CD4-positive, alpha-beta T cell treated with Interleukin-10 for 1 hour (primary cell): ENCODE data around the gene SEPTIN8.

ENCODE experiments used
- DNase-seq: peaks from one replicate; pipeline ENCODE4 v3.0.0-alpha.2; 2020

The SEPTIN8 gene

DNA sequence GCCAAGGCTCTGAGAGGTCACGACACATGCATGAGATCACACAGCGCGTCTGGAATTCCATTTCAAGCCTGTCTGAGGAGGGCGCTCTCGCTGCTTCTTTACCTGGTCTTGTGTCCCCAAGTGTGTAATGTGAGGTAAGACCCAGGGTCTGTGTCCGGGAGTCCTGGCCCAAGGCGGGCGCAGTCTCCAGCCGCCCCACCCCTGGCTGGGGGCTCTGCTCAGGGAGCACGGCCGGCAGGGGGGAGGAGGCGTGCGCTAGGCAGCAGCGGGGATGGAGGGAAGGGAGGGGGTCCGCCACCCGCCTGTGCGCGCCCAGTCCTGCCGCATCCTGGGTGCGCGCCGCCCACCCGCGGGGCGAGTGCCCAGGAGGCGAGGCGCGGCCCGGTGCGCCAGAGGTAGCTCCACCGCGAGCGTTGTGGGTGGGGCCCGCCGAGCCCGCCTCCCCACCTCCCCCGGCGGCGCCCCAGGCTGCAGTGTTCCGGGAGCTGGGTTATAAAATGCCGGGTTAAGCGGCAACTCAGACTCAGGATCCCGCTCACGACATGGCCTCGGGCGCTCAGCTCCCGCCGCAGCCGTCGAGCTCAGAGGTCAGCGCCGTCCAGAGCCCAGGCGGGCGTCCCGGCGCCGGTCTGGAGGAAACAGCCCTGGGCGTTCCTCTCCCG lies 30.0 kb downstream of the SEPTIN8 start, which contains the start of gene CCNI2:
Gene CCNI2, plus strand, starts transcription at position 473 of the 662 bp plus-strand sequence. Its CDS starts 70 bp downstream, at position 543.
- peak; percentile 75 for DNase-seq

DNA sequence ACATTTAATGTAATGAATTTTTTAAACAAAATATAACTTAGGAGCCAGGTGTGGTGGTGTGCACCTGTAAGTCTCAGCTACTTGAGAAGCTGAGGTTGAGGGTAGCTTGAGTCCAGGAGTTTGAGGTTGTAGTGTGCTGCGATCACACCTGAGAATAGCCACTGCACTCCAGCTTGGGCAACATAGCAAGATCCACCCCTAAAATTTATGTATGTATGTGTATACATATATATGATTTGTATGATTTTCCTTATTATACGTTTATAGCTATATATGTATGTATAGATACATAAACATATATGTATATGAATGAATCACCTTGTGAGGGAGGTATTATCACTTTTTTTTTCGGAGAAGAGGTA lies 30.5 kb downstream of the SEPTIN8 start:
- no peak for DNase-seq

DNA sequence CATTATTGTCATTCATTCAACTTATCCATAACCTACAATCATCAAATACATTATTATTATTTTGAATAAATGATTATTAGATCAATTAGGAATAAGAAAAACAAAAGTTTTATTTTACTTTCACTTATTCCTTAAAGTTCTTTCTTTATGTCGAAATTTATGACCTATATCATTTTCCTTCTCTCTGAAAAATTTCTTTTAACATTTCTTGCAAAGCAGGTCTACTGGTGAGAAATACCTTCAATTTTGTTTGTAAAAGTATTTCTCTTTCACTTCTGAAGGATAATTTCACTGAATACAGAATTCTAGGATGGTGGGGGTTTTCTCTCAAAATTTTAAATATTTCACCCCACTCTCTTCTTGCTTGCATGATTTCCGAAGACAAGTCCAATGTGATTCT lies 32.4 kb downstream of the SEPTIN8 start:
- no peak for DNase-seq

DNA sequence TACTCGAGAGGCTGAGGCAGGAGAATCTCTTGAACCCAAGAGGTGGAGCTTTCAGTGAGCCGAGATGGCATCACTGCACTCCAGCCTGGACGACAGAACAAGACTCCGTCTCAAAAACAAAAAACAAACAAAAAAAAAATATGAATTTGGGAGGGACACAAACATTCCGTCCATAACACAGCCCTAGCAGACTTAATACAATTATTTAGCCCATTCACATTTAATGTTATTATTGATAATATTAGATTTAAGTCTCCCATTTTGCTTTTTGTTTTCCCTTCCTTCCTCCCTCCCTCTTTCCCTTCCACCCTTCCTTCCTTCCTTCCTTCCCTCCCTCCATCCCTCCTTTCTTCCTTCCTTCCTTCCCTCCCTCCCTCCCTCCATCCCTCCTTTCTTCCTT lies 34.4 kb downstream of the SEPTIN8 start:
- DNase-seq = no peak

DNA sequence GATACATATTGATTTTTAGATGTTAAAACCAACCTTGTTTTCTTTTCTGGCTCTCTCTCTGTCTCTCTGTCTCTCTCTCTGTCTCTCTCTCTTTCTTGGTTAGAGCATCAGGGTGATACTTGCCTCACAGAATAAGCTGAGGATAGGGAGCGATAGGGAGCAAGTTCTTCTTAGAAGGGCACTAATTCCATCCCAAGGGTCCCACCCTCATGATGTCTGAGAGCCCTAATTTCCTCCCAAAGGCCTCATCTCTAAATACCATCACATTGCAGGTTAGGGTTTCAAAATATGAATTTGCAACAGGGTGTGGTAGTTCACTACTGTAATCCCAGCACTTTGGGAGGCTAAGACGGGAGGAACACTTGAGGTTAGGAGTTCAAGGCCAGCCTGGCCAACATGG lies 34.9 kb downstream of the SEPTIN8 start:
- no peak for DNase-seq

DNA sequence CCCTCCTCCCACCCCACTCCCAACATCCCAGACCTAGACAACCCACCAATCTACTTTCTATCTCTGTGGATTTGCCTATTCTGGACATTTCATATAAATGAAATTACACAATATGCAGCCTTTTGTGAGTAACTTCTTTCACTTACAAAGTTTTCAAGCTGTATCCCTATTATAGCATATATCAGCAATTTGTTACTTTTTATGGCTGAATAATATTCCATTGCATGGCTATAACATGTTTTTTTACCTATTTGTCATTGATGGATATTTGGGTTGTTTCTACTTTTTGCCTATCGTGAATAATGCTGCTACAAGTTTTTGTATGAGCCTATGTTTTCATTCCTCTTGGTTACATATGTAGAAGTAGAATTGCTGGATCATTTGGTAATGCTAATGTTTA lies 37.8 kb downstream of the SEPTIN8 start:
- no peak for DNase-seq

DNA sequence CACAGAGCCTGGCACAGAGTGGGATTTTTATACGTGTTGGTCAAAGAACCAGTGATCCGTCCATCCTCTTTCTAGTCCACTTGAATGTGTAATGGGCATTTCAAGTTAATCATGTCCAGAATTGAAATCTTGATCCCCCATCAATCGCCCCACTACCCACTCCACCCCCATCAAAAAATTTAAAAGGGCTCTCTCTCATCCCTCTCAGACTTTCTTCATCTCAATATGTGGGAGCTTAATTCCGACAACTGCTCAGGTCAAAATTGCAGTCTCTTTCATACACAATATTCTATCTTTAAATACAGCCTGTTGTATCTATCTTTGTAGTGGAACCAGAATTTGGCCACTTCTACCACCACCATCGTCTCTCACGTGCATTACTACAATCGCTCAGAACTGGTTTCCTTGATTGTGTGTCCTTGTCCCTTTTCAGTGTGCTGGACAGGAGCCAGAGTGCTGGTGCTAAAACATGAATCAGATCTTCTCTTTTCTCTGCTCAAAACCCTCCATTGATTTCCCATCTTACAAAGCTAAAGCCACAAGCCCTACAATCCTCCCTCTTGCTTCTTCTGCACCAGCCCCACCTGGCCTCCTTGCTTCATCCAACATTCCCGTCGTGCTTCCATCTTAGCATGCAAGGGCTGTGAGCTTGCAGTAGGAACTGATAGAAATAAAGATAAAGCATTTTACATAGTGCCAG lies 38.9 kb downstream of the SEPTIN8 start:
- DNase-seq = no peak

DNA sequence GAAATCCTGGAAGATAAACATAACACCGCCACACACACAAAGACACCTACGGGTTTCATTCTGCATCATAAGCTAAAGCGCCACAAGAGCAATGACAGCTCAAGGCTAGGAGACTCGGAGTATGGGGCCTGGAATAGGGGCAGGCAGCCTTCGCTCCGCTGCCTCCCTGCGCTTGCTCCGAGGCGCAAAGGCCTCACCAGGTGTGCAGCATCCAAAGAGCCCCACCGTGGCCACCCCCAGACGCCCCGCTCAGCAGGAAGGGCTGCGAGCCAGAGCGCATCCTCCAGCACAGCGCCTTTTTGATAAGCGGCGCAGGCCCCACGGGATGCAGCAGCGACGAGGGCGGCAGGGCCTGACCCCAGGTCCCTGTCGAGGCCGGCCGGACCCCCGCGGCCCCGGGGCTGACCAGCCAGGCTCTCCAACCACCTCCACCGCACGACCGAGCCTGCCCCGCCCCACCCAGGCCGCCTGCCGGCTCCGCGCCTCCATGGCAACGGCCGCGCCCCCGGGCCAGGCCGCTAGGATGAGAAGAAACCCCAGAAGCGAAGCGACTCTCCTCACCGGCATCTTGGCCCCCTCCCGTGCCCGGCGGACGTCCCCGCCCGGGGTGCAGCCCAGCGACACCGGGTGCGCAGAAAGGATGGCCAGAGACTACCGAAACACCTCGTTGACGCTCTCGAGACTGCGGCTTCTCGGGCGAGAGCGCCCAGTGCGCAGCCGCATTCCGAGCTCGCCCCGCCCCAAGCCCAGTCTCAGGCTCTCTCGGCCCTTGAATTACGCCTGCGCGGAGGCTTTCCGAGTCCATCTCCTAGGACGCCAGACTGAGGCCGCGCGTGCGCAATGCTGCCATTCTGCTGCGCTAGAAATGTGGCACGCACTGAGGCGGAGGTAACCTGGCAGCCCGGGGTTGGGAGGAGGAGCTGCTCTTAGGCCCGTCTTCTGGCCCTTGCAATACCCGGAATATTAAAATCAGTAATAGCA lies 39.9 kb downstream of the SEPTIN8 start, which contains the start of gene KIF3A:
Gene KIF3A, minus strand, starts transcription at position 694 of the 981 bp plus-strand sequence. Its CDS starts 127 bp downstream, at position 567.
- peak; percentile 98 for DNase-seq

DNA sequence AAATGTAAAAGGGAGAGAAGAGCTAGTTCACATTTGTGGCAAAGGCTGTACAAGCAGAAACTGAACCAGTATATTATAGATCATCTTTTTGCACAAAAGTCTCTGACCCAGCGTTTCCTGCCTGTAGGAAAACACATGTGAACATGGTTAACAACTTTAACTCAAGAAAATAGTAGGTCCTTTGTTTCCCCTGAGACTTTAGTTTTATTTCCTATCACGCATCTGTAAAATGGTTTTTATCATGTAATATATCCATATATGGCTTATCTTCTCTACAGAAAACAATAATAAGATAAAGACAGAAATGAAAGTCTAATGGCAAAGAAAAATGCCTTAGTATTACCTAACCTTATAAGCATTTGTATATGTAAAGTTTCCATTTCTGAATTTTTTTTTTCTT lies 42.4 kb downstream of the SEPTIN8 start:
- DNase-seq = no peak

DNA sequence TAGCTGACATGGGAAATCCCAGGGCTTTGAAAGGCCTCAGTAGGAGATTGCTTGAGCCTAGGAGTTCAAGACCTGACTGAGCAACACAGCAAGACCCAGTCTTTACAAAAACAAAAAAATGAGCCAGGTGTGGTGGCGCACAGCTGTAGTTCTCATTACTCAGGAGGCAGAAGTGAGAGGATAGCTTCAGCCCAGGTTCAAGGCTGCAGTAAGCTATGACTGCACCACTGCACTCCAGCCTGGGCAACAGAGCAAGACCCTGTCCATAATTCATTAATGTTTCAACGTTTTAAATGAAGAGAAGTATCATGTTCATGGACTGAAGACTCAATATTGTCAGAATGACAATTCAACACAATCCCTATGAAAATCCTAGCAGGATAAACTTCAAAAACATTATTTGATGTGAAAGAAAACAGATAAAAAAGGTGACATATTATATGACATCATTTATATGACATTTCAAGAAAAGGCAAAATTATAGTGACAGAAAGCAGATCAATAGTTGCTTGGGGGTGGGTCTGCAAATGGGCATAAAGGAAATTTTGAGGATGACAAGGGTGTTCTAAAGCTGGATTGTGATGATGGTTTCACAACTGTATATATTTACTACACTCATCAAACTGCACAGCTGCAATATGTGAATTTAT lies 43.4 kb downstream of the SEPTIN8 start:
- no peak for DNase-seq

DNA sequence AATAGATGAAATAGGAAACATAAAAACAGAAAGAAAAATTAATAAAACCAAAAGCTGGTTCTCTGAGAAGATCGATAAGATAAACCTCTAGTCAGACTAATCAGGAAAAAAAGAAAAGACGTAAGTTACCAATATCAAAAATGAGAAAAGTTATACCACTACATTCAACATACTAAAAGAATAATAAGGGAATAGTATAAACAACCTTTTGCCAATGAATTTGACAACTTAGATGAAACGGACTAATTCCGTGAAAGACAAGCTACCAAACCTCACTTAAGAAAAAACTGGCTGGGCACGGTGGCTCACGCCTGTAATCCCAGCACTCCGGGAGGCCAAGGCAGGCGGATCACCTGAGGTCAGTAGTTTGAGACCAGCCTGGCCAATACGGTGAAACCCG lies 47.1 kb downstream of the SEPTIN8 start:
- no peak for DNase-seq

DNA sequence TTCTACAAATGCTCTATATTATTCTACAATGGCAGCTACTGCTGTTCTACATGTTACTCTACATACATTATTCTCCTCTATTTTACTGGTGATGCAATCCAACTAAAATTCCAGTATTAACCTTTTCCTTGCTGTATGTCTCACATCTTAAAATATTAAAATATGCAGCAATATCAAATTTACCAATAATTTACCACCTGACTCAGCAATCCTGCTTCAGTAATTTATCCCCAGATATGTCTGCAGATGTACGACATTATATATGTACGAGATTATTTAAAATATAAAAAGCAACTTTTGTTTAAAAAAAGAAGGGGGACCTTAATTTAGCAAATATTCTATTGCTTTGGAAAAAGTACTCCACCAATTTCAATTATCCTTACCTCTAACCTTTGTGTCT lies 51.3 kb downstream of the SEPTIN8 start:
- DNase-seq = no peak

DNA sequence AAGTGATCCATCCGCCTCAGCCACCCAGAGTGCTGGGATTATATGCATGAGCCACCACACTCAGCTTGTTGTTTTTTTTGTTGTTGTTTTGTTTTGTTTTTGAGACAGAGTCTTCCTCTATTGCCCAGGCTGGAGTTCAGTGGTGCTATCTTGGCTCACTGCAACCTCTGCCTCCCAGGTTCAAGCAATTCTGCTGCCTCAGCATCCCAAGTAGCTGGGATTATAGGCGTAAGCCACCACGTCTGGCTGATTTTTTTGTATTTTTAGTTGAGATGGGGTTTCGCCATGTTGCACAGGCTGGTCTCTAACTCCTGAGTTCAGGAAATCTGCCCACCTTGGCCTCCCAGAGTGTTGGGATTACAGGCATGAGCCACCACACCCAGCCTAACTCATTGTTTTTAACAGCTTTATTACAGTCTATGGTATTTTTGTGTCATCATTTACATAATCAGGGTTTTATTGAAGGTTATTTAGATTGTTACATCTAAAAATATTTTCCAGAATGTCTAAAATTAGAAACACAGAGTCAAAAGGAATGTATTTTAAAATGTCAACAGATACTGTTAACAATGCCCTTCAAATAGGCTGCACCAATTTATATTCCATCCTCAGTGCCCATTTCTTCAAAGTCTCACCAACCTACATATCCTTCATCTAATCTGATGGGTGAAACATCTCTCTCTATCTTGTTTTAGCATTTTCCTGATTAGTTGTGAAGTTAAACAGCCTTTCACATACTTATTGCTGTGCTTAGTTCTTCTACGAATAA lies 58.3 kb downstream of the SEPTIN8 start:
- DNase-seq = no peak

DNA sequence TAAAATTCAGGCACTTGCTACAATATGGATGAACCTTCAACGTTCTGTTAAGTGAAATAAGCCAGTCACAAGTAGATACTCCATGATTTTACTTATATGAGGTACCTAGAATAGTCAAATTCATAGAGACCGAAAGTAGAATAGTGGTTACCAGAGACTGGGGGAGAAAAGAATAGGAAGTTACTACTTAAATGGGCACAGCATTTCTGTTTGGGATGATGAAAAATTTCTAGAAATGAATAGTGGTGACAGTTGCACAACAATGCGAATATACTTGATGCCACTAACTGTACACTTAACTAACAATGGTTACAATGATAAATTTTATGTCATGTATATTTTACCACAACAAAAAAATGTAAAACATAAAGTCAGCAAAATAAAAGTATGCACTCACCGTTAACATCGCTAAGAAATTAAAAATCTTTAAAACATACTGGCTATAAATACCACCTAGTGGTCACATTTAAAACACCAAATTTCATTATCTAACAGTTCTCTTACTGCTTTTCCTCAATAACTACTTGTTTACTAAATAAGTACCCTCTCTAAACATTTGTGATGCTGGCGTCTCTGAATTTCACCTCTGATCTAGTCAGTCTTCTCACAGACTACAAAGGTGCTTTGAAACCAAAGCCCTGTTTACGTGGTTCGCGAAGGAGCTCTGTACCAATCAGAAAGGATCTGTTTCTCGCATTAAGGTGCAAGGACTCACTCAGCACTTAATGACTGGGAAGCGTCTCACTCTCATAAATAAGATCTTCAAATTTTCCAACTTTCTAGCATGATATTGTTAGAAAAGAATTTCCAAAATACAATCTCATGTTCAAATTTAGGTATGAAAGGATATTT lies 62.4 kb downstream of the SEPTIN8 start:
- DNase-seq = peak; percentile 24

DNA sequence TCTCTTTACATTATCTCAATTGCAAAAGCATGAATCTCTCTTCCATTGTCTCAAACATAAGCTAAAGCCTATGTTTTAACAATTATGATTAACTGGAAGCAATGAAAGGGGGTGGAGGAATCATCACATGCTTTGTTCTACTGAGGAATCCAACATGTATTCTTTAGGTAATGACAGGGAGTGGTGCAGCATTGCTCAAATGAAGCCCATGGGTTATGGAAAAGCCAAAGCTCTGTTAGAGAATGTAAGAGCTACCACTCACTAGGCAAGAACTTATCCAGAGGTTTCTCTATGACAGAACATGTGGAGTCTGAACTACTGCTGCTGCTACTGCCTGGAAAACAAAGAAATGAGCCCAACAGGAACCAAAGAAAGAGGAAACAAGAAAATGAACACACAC lies 68.4 kb downstream of the SEPTIN8 start:
- DNase-seq = no peak

DNA sequence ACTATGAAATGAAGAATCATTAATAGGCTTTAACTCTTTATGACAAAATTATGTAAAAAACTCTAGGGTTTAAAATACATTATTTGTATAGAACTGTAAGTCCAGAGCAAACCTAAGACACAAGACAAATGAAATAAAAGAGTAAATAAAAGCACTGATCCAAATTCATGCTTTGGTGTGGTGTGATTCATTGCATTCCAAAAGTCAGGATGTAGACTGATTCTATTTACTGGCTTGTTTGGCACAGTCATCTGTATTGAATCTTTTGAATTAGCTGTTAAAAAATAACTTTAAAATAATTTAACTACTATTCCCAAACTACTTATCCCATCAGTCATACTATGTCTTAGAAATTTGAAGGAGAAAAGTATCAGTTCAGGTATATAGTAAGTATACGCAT lies 72.2 kb downstream of the SEPTIN8 start:
- DNase-seq = no peak
